ENCODE results near the gene HSD17B8.
A peak's percentile ranks its signal among the peaks of the same experiment; 100 is the strongest.

HSD17B8 gene

GRCh38 chr6:33204165-33204414 lies 365 bp upstream of the HSD17B8 start:
- ChIA-PET POLR2A (interaction anchor here (0.9 to 1.1 kb wide), 2 partner anchors 10 to 12 kb away, joined by 4 read pairs; partner anchors contain the start of gene COL11A2), CTCF (interaction anchor here (2.5 kb wide), 1 partner anchor 45 kb away, joined by 16 read pairs; no protein-coding TSS in a partner anchor)
- DNase-seq (ENCODE audit: extremely low spot score), result no peak

GRCh38 chr6:33205191-33206026 lies 954 bp downstream of the HSD17B8 start:
- ChIA-PET CTCF (interaction anchor here (2.5 kb wide), 1 partner anchor 44 kb away, joined by 16 read pairs; no protein-coding TSS in a partner anchor), POLR2A (interaction anchor here (1.1 kb wide), 2 partner anchors 11 to 233 kb away, joined by 4 to 5 read pairs; no protein-coding TSS in a partner anchor)
- DNase-seq (ENCODE audit: extremely low spot score), result no peak
- TF ChIP-seq CTCF (IDR thresholded peaks at IDR 0.05; ENCODE audit: control extremely low read depth, extremely low read depth, low read depth, missing control alignments), result peak; percentile 25

More at GRCh38 chr6:33204165-33204414, 365 bp upstream of the HSD17B8 start:
- no peak for TF ChIP-seq CTCF (IDR thresholded peaks at IDR 0.05; ENCODE audit: control extremely low read depth, extremely low read depth, low read depth, missing control alignments)

GRCh38 chr6:33206027-33206863 lies 1.8 kb downstream of the HSD17B8 start:
- TF ChIP-seq CTCF (IDR thresholded peaks at IDR 0.05; ENCODE audit: control extremely low read depth, extremely low read depth, low read depth, missing control alignments), result no peak
- ChIA-PET POLR2A (no interaction called here), CTCF (interaction anchor here (2.5 kb wide), 1 partner anchor 43 kb away, joined by 16 read pairs; no protein-coding TSS in a partner anchor)
- no peak for DNase-seq (ENCODE audit: extremely low spot score)

- no peak for DNase-seq (ENCODE audit: extremely low spot score)
- POLR2A ChIA-PET, result no interaction called here
- no peak for TF ChIP-seq CTCF (IDR thresholded peaks at IDR 0.05; ENCODE audit: control extremely low read depth, extremely low read depth, low read depth, missing control alignments)
- CTCF ChIA-PET, result interaction anchor here (1.0 to 2.0 kb wide), 2 partner anchors 41 to 58 kb away, joined by 4 to 6 read pairs; no protein-coding TSS in a partner anchor
These were observed 2.6 kb downstream of the HSD17B8 start for GRCh38 chr6:33206864-33207551.

- POLR2A ChIA-PET, result interaction anchor here (0.6 to 0.7 kb wide), 2 partner anchors 18 to 38 kb away, joined by 3 read pairs; no protein-coding TSS in a partner anchor
- DNase-seq (ENCODE audit: extremely low spot score), result no peak
- no peak for TF ChIP-seq CTCF (IDR thresholded peaks at IDR 0.05; ENCODE audit: control extremely low read depth, extremely low read depth, low read depth, missing control alignments)
- CTCF ChIA-PET, result interaction anchor here (1.0 to 2.0 kb wide), 3 partner anchors 10 to 58 kb away, joined by 3 to 6 read pairs (median 4); no protein-coding TSS in a partner anchor
These were observed 3.2 kb downstream of the HSD17B8 start for GRCh38 chr6:33207552-33208090.
